Fibroblast of skin of abdomen (primary cell): ENCODE measurements around the gene DAND5.
A peak's percentile ranks its signal among the peaks of the same experiment; 100 is the strongest.
"Not testable (repeated sequence)": the region's sequence is repeated elsewhere in the genome, so short reads cannot be mapped to it uniquely, and the experiment has no call there.

Experiments used
- DNase-seq: peaks from one replicate; pipeline ENCODE4 v3.0.0-alpha.2; 2013

DAND5 gene

GRCh38 chr19:12967907-12968306 lies 1.5 kb upstream of the DAND5 start:
- no peak for DNase-seq

GRCh38 chr19:12970070-12970820 lies 869 bp downstream of the DAND5 start:
- DNase-seq, result no peak

GRCh38 chr19:12973236-12973635 lies 3.9 kb downstream of the DAND5 start:
- no peak for DNase-seq

DNA sequence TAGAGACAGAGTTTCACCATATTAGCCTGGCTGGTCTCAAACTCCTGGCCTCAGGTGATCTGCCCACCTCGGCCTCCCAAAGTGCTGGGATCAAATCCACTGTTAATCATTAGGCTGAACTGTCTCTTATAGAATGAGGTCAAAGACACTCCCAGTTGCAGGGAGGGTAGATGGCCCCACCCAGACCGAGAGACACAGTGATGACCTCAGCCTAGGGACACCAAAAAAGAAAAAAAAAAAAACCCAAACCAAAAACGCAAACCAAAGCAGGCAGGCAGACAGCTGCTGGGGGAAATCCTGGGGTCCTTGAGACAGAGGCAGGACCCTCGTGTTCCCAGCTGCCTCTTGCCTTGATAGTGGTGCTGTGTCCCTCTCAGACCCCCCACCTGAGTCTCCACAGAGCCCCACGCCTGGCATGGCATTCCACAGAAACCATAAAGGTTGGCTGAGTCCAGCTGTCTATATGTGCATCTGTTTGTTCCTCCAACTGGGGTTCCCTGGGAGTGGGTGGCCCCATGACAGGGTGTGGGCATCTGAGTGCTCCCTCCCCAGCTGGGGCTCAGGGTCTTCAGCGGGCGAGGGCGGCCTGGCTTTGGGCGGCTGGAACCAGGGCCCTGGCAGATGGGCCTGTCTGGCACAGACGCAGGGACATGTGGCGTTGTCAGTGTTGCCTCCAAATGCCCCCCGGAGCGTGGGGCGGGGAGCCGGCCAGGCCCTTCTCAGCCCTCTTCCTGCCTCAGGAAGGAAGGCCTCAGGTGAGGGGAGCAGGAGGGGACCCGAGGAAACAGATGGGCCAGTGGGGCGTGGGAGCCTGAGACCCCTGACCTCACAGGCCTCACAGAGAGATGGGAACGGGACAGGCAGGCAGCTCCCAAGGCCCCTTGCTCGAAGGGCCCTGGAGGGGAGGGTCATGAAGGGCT lies 5.2 kb downstream of the DAND5 start:
- no peak for DNase-seq

- DNase-seq, result no peak
These were observed 5.9 kb downstream of the DAND5 start for GRCh38 chr19:12975221-12975741.

- not testable (repeated sequence) for DNase-seq
These were observed 6.7 kb downstream of the DAND5 start for GRCh38 chr19:12976109-12976508.

- DNase-seq, result no peak
These were observed 10.6 kb downstream of the DAND5 start for GRCh38 chr19:12979974-12980373.

DNA sequence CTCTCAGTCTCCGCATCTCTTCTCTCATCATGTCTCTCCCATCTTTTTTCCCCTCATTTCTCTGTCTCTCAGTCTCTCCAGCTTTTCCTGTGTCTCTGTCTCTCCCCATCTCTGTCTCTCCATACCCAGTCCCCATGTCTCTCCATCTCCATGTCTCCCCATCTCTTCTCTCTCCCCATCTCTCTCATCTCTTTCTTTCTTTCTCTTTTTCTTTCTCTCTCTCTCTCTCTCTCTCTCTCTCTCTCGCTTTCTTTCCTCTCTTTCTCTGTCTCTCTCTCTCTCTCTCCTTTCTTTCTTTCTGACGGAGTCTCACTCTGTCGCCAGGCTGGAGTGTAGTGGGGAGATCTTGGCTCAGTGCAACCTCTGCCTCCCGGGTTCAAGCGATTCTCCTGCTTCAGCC lies 13.3 kb downstream of the DAND5 start:
- no peak for DNase-seq

DNA sequence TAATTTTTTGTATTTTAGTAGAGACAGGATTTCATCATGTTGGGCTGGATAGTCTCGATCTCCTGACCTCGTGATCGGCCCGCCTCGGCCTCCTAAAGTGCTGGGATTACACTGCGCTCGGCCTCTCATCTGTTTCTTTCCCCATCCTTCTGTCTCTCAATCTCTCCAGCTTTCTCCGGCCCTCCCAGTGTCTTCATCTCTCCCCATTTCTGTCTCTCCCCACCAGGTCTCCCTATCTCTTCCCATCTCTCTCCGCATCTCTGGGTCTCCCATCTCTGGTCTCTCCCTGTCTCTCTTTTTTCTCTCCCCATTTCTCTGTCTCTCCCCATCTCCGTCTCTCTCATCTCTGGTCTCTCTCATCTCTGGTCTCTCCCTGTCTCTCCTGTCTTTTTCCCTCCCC lies 13.7 kb downstream of the DAND5 start:
- DNase-seq, result no peak

GRCh38 chr19:12983542-12984142 lies 14.3 kb downstream of the DAND5 start:
- peak; percentile 78 for DNase-seq

DNA sequence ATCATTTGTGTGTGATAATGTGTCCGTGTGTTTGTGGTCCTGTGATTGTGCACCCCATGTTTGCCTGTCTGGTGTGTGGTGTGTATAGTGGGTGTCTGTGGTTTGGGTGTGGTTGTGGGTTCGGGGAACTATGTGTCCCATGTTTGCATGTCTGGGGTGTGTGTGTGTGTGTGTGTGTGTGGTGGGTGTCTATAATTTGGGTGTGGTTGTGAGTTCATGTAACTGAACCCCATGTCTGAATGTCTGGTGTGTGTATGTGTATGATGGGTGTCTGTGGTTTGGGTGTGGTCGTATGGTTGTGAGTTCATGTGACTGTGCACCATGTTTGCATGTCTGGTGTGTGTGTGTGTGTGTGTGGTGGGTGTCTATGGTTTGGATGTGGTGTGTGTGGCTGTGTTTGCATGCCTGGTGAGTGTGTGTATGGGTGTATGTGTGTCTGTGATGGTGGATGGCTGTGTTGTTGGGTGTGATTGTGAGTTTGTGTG lies 14.8 kb downstream of the DAND5 start:
- peak; percentile 19 for DNase-seq

GRCh38 chr19:12984683-12985048 lies 15.3 kb downstream of the DAND5 start:
- DNase-seq, result no peak

DNA sequence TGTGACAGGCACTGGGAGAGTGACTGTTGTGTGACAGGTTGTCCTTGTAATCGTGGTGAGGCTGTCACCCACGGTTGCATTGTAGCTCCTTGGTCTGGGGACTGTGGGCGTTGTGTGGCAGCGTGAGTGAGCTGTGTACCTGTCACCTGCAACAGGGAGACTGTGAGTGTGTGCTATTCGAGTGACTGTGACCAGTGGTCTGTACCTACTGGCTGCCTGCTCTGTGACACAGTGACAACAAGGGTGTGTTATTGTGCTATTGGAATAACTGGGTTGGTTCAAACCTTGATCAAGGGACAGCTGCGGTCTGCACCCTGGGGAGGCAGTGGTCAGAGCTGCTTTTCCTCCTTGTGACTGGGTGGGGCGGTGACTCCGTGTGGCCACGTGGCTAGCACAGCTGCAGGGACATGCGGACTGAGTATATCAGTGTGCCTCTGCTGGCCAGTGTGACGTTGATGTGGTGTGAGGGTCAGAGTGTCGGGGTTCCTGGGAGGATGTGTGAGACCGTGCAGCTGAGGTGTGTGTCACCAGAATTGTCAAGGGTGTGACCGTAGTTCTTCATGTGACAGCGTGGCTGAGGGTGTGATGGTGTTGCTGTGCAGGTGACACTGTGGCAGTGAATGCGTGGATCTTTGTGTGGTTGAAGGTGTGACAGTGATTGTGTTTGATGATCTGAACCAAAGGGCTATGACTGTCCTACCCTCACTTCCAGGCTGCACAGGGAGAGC lies 15.8 kb downstream of the DAND5 start:
- DNase-seq, result no peak

DNA sequence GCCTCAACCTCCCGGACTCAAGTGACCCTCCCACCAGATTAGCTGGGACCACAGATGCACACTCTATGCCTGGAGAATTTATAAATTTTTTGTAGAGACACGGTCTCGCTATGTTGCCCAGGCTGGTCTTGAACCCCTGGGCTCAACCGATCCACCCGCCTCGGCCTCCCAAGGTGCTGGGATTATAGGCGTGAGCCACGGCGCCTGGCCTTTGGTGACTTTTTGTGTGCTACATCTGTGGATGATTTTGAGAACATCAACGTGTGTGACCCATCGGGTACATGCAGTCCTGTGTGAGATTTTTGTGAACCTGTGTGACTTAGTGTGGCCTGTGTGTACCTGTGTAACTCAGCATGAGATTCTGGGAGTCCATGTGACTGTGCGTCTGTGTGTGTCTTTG lies 17.4 kb downstream of the DAND5 start:
- DNase-seq, result no peak

GRCh38 chr19:12987190-12987589 lies 17.8 kb downstream of the DAND5 start:
- no peak for DNase-seq

GRCh38 chr19:12987781-12988180 lies 18.4 kb downstream of the DAND5 start:
- DNase-seq, result no peak

DNA sequence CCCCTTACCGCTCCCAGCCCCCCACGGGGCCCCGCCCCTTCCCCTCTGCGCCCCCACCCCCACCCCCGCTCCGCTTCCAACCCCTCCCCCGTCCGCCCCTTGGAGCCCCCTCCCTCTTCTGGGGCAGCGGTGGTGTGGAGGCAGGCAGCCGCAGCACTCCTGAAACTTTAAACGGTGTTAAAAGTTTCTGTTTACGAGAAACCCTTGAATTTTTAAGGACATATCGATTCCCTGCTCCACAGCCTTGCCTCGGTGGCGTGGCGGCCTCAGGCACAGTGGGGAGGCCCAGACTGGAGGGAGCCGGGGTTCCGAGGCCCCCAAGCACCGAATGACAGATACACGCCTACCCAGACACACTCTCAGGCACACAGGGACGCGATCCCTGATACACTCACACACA lies 21.1 kb downstream of the DAND5 start:
- no peak for DNase-seq

DNA sequence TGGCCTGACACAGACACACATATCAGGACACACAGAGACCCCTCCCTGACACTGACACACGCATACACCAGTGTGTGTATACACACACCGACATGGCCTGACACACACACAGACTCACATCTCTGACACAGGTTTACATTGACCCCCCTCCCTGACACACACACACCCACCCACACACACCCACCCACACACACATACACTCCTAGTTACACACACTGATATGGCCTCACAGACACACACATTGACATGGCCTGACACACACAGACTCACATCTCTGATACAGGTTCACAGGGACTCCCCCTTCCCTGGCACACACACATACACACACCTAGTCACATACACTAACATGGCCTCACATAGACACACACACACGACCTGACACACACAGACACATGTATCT lies 21.5 kb downstream of the DAND5 start:
- no peak for DNase-seq

DNA sequence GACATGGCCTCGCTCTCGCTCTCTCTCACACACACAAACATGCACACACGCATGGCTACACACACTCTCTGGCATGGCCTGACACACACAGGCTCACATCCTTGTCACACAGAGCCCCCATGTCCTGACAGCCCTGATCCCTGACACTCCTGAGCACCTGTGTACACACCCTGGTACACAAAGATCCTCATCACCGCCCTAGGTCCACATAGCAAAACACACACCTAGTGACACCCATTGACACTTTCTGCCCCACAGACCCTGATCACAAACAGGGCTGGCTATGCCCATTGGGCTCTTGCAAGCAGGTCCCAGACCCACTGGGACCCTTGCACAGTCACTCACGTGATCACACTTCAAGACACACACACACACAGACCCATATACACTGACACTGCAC lies 21.9 kb downstream of the DAND5 start:
- no peak for DNase-seq

DNA sequence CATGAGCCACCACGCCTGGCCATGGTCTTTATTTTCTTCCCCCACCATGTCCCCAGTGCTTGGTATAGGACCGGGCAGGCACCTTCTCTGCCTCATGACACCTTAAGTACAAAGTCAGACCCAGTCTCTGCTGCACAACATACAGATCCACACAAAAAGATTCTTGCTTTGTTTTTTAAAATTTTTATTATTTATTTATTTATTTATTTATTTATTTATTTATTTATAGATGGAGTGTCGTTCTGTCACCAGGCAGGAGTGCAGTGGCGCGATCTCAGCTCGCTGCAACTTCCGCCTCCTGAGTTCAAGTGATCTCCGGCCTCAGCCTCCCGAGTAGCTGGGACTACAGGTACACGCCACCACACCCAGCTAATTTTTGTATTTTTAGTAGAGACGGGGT lies 23.4 kb downstream of the DAND5 start:
- DNase-seq, result no peak

GRCh38 chr19:12993562-12993961 lies 24.2 kb downstream of the DAND5 start:
- no peak for DNase-seq
